ENCODE measurements around the gene ARHGAP25.

ARHGAP25 gene

DNA sequence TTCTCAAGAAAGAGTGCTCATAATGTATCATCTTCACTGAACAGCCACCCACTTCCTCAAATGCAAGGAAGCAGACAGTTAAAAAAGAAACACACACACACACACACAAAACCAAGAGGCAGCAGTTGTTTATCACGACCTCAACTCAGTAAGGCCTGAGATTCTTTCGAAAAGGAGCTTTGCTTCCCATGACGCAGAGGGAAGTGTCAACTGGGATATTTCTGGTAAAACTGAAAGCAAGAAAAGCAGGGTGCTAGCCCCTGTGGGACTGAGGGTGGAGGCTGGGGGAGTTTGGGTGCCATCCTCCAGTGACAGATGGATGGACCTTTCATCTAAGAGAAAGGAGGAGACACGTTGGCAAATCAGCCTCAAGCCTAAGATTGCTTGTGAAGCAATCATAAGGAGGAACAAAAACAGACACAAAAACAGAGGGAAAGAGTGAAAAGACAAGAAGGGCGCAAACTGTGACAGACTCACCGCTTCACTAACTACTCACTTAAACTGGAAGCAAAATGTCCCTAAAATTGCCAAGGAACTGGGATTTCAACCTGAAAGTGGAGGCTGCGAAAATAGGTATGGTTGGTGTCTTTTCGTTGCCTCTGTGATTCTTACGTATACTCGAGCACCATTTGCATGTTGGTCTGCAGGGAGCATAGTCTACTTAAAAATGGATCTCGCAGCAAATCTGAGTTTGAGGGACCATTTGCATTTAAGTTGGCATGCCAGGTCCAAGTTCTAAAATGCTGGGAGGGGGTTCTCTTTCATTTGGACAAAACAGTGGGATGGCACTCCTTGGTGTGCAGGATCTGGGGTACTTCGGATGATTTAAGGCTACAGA is at the start of gene ARHGAP25:
TSS of gene ARHGAP25 (plus strand) at position 124 of the 838 bp plus-strand sequence. CDS start at position 513, 389 bp downstream.
- no peak for DNase-seq

- DNase-seq = no peak
Measured at GRCh38 chr2:68686178-68686577, 48.4 kb upstream of the ARHGAP25 start.

DNA sequence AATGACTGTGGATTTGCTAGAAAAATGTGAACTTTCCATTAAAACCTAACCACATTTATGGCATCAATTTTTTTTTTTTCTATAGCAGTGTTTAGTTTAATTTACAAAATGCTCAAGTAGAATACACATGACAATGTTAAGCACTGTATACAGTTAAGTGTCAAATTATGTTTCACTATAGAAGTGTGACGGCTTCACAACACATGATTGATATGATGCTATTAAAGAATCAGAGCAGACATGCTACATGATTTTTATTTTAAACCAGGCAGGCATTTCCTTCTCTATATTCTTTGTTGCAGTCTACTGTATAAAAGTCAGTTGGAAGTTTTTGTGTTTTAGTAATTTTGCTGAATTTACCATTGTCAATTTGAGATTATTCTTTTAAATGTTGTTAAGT is 47.6 kb upstream of the ARHGAP25 start:
- no peak for DNase-seq

DNA sequence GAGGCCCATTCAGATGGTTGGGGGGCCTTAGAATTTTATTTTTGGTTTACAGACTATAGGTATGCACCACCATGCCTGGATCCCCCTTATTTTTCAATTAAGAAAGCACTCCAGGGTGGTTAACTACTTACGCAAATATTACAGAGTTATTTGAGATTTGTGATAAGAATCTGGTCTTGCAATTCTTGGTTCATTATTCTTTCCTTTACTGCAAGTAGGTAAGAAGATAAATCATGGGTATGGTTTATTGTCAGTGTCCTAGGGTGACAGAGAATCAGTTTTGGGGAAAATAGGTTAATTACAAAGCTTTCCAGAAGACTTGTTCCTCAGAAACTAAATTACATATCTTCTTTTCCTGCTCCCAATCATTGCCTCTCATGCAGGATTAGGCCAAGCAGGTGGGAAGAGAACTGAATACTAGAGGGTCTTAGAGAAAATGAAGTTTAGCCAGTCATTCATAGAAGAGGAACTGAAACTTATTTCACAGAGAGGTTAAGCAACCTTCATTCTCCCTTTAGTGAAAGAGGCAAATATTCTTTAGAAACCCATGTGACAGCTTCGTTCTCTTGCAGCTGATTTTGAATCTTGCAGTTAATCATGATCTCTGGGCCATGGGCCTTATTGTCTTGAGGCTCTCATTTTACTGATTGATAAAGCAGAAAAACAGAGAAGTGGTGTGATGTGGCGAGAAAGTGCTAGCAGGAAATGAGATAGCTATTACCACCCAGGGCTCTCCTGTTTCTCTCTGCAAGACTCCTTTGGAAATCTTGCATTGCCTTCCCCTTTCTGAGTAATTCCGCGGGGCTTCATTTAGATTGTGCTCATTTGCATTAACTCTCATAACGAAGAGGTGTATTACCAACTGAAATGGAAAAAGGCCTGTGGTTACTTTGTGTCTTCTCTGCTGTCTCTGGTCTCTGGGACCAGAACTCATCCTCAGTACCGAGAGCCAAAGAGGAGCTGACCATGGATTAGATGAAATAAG is 44.8 kb upstream of the ARHGAP25 start:
- no peak for DNase-seq

DNA sequence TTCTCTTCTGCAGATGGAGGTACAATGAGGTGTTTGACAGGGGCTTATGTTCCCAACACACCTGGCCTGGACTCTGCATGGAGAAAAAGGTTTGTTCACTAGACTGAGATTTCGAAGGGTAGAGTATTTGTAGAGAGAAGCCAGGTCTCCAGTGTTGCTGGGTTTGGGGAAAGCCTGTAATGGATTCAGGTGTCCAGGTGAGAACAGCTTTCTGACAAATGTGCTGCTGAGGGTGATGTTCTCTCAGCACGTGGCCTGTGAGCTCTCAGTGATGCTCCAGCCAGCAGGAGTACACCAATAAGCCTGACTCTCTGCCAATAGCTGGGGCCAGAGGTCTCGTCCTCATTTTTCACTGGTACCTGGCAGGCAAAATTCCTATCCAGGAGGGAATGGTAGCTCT is 43.8 kb upstream of the ARHGAP25 start:
- DNase-seq = no peak

DNA sequence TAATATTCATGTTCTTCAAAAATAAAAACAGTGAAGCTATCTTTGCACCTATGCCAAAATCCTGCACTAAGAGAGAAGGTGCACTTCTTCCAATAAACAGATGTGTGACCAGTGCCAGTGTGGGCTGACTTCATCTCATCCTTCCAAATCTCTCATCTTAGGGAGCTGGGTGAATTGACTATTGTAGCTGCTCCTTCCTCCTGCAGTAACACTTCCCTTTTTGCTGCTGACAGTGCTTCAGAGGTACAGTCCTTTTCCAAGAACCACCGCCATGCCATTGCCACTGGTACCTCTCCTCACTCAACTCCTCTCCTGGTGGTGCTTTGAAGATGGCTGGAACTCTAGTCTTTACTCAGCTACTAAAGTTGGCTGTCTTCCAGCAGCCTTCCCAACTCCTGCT is 42.1 kb upstream of the ARHGAP25 start:
- DNase-seq = no peak

- no peak for DNase-seq
Measured at GRCh38 chr2:68693951-68694350, 40.7 kb upstream of the ARHGAP25 start.

GRCh38 chr2:68695971-68696370 is 38.6 kb upstream of the ARHGAP25 start:
- DNase-seq = no peak

DNA sequence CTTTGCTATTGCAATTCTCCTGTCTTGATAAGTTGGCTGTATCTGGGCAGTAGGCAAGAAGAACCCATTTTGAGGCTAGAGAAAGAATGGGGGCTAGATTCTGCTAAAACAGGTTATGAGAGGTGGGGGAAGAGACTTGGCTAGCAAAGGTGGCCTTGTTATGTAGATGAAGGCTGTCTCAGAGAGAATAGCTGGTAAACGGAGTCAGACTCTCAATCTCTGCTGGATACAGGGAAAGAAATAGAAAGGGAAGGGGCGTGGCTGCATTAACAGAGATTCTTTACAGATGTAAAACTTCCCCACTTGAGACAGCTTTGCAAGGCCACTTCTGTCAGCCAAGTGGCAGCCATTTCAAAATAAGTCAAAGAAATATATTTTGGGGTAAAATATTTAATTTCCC is 38.1 kb upstream of the ARHGAP25 start:
- no peak for DNase-seq

DNA sequence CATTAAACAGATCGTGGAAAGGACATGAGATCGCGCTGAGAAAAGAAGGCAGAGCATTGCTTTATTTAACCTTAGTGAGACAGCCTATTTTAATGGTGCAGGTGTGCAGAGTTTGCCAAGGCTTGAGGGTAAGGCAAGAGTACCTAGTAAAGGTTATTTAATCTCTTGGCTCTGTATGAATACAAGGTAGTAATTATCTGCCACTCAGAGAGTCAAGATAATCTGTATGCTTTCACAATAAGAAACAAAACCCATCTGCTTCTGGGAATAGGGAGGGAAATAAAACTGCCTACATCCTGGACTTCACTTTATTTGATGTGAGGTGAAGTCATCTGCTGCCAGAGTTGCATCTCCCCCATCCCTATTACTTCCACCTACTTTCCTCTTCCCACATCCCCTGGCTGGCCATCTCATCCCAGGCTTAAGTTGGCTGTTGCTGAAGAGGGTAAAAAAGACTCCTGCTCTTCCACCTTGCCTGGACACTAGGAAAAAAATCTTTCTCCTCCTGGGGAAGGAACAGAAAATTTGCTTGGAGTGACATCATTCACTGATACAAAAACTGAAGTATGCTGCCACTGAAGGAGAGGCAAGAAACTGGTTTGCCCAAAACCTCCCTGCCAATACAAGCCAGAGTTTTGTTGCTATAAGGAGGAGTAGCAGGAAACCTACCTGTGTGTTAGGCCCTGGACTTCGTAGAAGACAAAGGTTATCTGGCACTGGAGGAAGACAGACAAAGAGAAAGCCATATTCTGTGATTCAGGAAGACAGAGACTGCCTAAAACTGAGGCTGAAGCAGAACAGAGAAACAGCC is 35.8 kb upstream of the ARHGAP25 start:
- peak in 1 of 2 experiments; percentile 1 for DNase-seq

GRCh38 chr2:68700560-68700959 is 34.1 kb upstream of the ARHGAP25 start:
- DNase-seq = no peak

DNA sequence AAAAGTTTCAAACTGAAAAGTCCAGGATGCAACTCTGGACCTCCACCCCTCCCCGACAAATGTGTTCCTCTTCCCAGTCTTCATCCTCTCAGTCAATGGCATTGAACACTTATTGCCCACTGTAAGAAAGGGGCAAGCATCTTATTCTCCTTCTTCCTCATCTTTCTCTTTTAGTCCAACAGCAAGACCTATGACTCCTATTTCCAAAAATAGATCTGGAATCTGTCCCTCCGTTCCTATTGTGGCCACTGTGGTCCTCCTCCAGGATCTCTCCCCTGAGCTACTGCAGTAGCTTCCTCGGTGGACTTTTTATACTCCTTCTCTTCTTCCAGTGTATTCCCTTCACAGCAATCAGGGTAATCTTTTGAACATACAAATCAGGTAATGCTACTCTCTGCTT is 28.0 kb upstream of the ARHGAP25 start:
- DNase-seq = no peak

DNA sequence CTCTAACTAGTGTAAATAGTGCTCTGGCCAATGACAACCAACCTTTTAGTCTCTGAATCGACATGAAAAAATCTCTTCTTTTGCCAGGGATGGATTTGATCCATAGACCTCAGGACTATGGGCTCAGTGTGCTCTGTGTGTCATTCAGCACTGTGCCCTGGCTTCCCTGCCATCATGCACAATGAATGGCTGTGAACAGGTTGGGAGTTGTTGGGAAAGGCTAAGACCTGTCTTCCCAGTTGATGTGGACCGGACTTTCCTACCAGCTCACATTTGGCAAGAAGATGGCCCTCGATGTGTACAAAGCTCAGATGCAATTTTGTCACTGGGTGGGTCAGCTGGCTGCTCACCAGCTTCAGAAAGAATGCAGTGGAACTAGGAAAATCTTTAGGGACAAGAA is 26.0 kb upstream of the ARHGAP25 start:
- DNase-seq = no peak

- peak; percentile 8 to 18 for DNase-seq
Measured at GRCh38 chr2:68709421-68709911, 25.1 kb upstream of the ARHGAP25 start.

DNA sequence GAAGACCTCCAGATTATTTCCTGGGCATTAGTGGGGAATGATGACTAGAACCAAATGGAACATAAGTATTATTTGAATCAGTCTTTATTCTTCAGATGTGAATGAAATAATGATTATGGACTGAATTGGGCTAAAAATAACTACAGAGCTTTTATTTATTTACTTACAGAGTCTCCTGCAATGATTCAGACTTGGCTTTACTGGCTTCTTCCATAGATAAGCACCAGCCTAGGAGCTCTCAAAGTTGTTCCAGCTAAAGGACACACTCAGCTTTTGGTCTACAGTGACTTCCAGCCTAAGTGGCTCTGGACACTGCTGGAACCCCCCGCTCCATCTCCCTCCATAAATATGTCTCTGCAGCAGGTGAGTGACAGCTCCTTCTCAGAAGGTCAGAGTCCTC is 24.3 kb upstream of the ARHGAP25 start:
- DNase-seq = no peak

DNA sequence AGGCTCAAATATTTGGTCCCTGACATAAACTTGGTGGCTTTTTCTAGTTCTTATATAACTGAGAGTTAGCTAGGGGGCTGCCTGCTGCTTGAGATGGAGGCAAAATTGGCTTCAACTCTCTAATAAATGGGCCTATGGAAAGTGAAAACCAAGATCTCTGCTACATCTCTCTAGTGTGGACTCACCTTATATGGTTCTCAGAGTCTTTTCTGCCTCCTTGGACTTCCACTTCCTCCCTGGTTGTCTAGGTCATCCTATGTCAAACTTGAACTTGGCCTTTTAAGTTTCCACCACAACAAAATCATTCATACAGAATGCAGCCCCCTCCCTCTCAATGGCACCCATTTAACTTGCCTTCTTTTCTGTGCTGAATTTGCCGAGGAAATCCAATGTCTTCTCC is 23.9 kb upstream of the ARHGAP25 start:
- no peak for DNase-seq

- DNase-seq = no peak
Measured at GRCh38 chr2:68714866-68715265, 19.7 kb upstream of the ARHGAP25 start.

- DNase-seq = peak; percentile 27 to 43
Measured at GRCh38 chr2:68715353-68716041, 19.1 kb upstream of the ARHGAP25 start.

DNA sequence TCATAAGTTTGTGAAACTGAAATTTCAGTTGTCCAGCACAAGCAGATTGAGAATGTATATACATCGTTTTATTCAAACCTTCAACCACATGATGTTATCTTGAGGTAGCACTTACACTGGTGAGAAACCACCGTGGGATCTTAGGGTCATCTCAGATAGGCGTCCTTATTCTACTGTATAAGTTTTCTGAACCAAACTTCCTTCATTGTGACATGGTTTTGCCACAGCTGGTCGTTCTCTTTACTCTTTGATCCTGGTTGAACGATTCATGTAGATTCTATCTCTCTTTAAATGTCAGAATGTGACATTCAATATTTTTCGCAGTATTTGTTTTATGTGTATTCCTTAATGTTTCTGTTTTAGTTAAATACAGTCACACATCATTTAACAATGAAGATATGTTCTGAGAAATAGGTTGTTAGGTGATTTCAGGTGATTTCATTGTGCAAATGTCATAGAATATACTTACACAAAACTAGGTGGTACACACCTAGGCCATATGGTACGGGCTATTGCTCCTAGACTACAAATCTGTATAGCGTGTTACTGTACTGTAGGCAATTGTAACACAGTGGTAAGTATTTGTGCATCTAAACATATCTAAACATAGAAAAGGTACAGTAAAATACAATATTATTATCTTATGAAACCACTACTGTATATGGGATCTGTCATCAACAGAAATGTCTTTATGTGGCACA is 17.9 kb upstream of the ARHGAP25 start:
- no peak for DNase-seq

DNA sequence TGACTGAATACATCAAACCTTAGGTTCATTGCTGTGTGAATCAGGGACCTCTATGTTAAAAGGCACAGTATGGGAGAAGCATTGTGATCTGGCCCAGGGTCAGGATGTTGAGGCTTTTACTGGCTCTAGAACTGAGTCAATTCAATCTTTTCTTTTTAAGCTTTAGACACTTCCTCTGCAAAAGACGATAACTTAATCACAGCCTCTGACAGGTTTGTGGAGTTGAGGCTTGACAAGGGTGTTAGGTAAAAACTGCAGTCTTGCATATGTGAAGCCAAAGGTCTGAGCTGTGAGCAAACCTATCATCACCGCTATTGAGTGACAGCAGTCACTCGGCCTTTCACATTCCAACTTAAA is 17.3 kb upstream of the ARHGAP25 start:
- DNase-seq = no peak

DNA sequence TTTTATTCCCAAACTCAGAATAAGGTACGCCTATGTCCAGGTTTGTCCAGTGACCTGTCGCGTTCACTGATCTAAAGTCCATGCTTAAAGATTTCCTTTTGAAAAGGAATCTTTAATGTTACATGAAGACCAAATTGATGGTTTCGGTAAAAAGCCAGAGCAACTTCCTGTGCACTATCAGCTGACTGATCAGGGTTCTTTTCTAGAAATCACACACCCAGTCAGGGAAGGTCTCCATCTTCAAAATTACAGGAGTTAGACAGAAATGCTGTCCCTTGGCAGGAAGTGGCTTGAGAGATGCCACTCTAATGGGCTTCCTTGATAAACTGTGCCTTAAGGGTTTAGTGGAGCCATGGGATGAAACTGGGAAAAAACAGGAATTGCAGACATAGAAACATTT is 14.7 kb upstream of the ARHGAP25 start:
- no peak for DNase-seq

GRCh38 chr2:68720665-68721064 is 13.9 kb upstream of the ARHGAP25 start:
- DNase-seq = no peak

All from NCI-H1930 (cell line).